Type B pancreatic cell (in vitro differentiated cells): ENCODE measurements around the gene SUMO1. TPM values are rescaled to one million over a fixed set of nuclear protein-coding genes. Genes with fewer than 3 reads are reported as not detected.

ENCODE experiments used
- DNase-seq: peaks from one replicate; pipeline ENCODE4 v3.0.0; 2021; ENCODE audit warnings: mixed read lengths; ENCODE audit not compliant: unreplicated experiment; ENCODE audit errors: extremely low spot score
- H3K27ac Mint-ChIP-seq: 2 replicates; pipeline ENCODE4 v1.8.0; 2021; ENCODE audit warnings: mild to moderate bottlenecking, mixed read lengths
- H3K27me3 Mint-ChIP-seq: 2 replicates; pipeline ENCODE4 v1.8.0; 2021; ENCODE audit warnings: mixed read lengths
- H3K36me3 Mint-ChIP-seq: 2 replicates; pipeline ENCODE4 v1.8.0; 2021; ENCODE audit warnings: mixed read lengths
- H3K4me1 Mint-ChIP-seq: one replicate; pipeline ENCODE4 v1.8.0; 2021; ENCODE audit warnings: mixed read lengths; ENCODE audit not compliant: unreplicated experiment
- H3K4me3 Mint-ChIP-seq: 2 replicates; pipeline ENCODE4 v1.8.0; 2021; ENCODE audit warnings: mild to moderate bottlenecking, mixed read lengths
- H3K9me3 Mint-ChIP-seq: 2 replicates; pipeline ENCODE4 v1.8.0; 2021; ENCODE audit warnings: mixed read lengths
- CTCF ChIP-seq: fragments of 200-600 bp; sonication (generic); conservative IDR thresholded peaks from 2 replicates; pipeline ENCODE4 v1.5.0; 2021; ENCODE audit warnings: antibody characterized with exemption, mild to moderate bottlenecking
- total RNA-seq: library from RNA; stranded (reverse); gene quantifications from 2 replicates; pipeline ENCODE4 v1.2.1, GENCODE V29; 2021; ENCODE audit warnings: low replicate concordance

The SUMO1 gene
- total RNA-seq, 1 donor from 2014 or later = 119 TPM

GRCh38 chr2:202161151-202161835, 77.1 kb downstream of the SUMO1 start:
- no peaks in the 10 kb centered on the region for H3K27me3 Mint-ChIP-seq
- DNase-seq = no peak
- peak overlapping the region; percentile 38 for H3K27ac Mint-ChIP-seq
- TF ChIP-seq CTCF = no peak
- peaks cover 22% of the 10 kb centered on the region for H3K4me1 Mint-ChIP-seq
- H3K4me3 Mint-ChIP-seq = no peak overlapping the region
- H3K9me3 Mint-ChIP-seq = no peaks in the 10 kb centered on the region
- no peaks in the 10 kb centered on the region for H3K36me3 Mint-ChIP-seq

- no peak overlapping the region for H3K27ac Mint-ChIP-seq
- H3K27me3 Mint-ChIP-seq = no peaks in the 10 kb centered on the region
- DNase-seq = no peak
- no peaks in the 10 kb centered on the region for H3K9me3 Mint-ChIP-seq
- H3K36me3 Mint-ChIP-seq = no peaks in the 10 kb centered on the region
- H3K4me3 Mint-ChIP-seq = no peak overlapping the region
- TF ChIP-seq CTCF = peak; percentile 35
- H3K4me1 Mint-ChIP-seq = peaks cover 18% of the 10 kb centered on the region
Observed at GRCh38 chr2:202158796-202159195, 79.6 kb downstream of the SUMO1 start.

- no peak for DNase-seq
- no peaks in the 10 kb centered on the region for H3K27me3 Mint-ChIP-seq
- TF ChIP-seq CTCF = no peak
- peaks cover 23% of the 10 kb centered on the region for H3K4me1 Mint-ChIP-seq
- no peak overlapping the region for H3K27ac Mint-ChIP-seq
- no peaks in the 10 kb centered on the region for H3K9me3 Mint-ChIP-seq
- no peaks in the 10 kb centered on the region for H3K36me3 Mint-ChIP-seq
- H3K4me3 Mint-ChIP-seq = no peak overlapping the region
Observed at GRCh38 chr2:202157211-202157990, 81.0 kb downstream of the SUMO1 start.

Other genes starting within 250 kb of the SUMO1 start
- gene FZD7, start 204.7 kb downstream of the SUMO1 start, total RNA-seq = 50.0 and 68.6 TPM in 2 replicates
- gene KIAA2012, start 165.3 kb downstream of the SUMO1 start, total RNA-seq = 0.12 and 1.3 TPM in 2 replicates
- gene NOP58, start 27.2 kb upstream of the SUMO1 start, total RNA-seq = 68.0 and 79.4 TPM in 2 replicates
- gene BMPR2, start 137.7 kb upstream of the SUMO1 start, total RNA-seq = 32.1 and 34.8 TPM in 2 replicates